Stimulated activated CD8-positive, alpha-beta memory T cell treated with anti-CD3 and anti-CD28 coated beads, Interleukin-15, amount 100 ng/mL, for 48 hours (primary cell): ENCODE measurements around the gene LTB4R.

Source experiments
- DNase-seq, 2 donors: peaks; one replicate each; pipeline ENCODE4 v3.0.0-alpha.2; 2020; ENCODE audit warnings: low read depth in 2 of 2

Gene LTB4R

DNA sequence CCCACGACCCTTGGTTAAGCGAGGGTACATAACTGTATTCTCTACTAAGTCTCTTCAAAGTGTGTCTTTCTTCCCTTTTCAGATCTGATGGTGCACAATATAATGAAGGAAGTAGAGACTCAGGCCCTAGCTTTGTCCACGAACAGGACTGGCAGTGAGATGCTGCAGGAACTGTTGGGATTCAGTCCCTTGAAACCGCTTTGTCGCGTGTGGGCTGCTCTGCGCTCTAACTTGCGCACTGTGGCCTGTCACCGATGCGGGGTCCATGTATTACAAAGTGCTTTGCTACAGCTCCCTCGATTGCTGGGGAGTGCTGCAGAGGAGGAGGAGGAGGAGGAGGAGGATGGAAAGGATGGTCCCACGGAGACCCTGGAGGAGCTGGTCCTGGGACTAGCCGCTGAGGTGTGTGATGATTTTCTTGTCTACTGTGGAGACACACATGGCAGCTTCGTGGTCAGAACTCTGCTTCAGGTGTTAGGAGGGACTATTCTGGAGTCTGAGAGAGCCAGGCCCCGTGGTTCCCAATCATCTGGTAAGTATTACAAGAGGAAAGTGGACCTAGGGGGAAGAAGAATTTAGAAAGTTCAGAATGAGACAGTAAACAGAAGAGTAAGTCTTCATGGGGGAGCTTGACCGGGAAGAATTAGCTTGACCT is 10.8 kb upstream of the LTB4R start:
- DNase-seq: no peak

GRCh38 chr14:24304019-24304387 is 7.3 kb upstream of the LTB4R start:
- no peak for DNase-seq

GRCh38 chr14:24307156-24307574 is 4.1 kb upstream of the LTB4R start:
- DNase-seq: no peak

DNA sequence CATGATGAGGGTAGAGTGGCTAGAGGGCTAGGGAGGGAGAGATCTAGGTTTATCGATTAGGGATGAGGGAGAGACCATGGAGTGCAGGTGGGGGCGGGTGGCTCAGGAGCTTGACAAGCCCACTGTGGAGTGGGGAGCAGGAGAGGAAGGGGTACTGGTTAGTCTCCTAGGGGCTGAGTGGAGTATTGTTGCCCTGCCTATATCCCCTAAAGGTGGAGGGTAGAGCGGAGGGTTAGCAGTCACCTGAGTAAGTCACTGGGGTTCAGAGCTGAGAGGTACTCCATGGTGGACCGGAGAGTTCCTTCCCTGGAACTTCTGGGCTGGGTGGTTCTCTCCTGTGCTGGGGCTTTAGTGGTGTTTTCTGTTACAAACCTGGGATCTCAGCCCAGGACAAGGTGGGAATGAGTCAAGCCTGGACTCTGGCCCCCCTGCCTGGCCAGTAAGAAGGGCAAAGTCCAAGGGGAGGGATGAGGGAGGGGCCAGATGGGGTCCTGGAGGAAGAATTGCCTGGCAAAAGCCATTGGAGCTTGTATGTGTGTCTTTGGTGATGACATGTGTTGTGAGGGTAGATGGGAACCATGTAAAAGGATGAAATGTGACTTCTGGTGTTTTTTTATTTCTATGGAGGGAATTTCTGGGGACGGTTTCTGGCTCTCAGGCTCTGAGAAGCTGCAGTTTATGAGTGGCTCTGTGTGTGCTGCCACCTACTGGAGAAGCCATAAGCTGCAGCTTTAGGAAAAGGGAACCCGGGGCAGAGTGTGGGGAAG is 3.5 kb upstream of the LTB4R start, which contains the start of gene CIDEB:
Gene CIDEB, minus strand, starts transcription at position 403 of the 767 bp plus-strand sequence. Its CDS starts 119 bp downstream, at position 284.
- no peak for DNase-seq

DNA sequence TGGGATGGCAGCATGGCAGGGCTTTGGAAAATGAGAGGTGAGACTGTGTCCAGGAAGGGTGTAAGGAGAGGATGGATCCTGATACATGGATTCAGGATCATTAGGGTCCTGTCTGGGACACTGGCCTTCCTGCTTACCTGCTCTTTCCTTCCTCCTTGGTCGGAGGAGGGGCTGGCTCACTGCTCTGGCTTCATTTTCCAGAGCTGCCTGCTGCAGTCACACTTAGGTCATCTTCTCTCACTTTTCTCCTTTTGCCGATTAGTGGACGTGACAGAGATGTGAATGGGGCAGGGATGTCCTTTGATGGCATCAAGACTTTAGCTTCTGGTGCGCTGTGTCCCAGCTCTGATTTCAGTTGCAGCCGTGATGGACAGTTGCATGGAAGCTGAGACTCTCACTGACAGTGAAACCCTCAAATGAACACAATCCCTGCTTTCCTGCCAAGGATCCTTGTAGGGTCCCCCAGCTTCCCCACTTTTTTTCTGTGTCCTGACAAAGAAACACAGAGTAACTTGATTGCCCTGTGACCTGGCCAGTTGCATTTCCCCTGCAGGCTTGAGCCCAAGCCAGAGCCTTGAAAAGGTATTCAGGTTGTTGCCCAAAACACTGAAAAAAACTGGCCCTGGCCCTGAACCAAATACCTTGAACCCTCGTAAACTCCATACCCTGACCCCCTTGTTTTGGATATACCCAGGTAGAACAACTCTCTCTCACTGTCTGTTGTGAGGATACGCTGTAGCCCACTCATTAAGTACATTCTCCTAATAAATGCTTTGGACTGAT is 2.8 kb upstream of the LTB4R start:
- no peak for DNase-seq

DNA sequence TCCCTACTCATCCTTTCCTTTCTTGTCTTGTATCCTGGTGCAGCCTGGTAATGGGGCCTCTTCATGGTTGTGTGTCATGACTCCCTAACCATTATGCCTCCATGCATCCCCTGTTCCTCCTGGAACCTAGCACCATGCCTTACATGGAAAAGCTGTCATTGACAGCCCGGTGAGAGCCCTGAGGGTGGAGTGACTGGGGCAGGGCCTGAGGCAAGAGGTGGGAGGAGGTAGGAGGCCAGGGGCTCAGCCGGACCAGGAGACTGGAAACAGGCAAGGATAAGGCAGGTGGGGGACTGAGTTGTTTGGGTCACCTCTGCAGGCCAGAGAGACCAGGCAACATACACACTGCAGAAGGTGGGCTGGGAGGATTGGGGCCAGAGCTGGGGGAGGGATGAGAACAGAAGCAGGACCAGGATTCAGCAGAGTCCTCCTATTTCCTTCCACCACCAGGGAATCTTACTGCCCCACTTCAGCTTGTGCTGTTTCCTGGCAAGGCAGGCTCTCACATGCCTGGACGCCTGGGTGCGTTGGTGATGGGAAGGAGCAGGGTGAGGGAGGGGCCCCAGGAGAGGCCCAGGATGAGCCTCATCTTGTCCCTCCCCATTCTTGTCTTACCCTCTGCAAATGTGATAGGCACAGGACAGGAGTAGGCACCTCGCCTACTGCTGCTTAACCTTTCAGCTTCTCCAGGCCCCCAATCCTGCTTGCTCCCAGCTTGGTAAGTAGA is 1.6 kb upstream of the LTB4R start, which contains the start of gene LTB4R2:
Gene LTB4R2, plus strand, starts transcription at position 603 of the 727 bp plus-strand sequence. CDS start 525 bp downstream, outside the sequence.
- DNase-seq: no peak

DNA sequence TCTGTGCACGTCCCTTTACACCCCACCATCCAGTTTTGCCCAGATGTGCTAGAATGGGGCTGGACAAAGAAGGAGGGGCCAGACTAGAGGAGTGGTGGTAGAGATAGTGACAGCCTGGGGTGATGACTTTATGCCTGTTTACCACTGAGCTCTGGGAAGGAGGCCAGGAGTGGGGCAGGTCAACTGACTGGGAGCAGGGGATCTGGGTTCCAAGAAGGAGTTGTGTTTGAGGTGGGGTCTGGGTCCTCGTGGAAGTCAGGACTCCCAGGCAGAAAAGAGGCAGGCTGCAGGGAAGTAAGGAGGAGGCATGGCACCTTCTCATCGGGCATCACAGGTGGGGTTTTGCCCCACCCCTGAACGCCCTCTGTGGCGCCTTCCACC is 1.0 kb upstream of the LTB4R start:
- DNase-seq: no peak

- no peak for DNase-seq
These were observed 724 bp downstream of the LTB4R start for GRCh38 chr14:24311837-24312615.

- DNase-seq: no peak
These were observed 1.6 kb downstream of the LTB4R start for GRCh38 chr14:24312736-24313507.

DNA sequence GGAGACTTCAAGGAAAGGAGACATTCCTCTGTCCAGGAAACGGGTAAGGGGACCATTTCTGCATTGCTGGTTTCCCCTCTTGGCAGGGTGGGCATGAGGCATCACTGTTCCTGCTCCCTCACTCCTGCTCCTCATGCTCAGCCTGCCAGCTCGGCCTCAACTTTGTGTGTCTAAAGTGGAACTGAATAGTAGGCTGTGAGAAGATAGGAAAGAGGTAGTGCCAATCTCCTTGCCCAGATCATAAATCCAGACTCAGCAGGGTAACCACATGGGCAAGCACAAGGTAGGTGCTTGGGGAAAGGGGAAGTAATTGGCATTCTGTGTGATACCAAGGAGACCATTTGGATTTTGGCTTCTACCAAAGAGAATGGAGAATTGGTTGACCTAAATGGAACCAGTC is 2.6 kb downstream of the LTB4R start:
- DNase-seq: no peak

DNA sequence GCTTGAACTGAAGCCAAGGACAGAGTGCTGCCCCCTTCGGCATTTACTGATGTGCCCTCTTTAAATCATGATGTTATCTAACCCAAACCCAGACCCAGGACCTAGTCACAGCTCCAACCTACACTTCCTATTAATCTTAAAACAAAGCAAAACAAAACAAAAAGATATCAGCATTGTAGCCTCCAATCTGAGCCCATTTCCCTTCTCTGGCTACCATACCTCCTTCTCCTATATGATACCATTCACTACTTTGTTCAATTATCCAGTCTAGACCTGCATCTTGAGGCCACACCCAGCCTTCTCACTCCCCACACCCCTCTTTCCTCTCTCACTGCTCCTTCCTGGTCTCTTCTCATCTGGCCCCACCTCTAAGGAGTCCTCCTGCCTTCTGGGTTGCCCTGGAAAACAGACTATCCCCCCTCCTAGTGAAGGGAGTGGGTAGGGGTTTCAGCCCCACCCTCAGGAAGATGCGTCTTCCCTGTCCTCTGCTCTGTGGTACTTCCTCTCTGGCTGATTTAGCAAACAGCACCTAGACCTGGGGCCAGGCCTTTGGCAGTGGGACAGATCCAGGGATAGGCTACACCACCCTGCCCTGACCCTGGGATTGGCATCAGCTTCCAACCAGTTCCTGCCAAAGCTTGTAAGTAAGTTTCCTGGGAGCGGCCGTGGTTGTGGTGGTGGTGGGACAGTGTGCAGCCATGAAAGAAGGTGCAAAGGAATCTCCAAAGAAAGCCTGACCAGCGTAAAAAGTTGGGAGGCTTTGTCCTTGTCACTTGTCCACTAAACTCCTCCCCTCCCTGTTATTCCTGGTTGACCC is 3.3 kb downstream of the LTB4R start:
- DNase-seq: no peak

- DNase-seq: no peak
These were observed 4.0 kb downstream of the LTB4R start for GRCh38 chr14:24315243-24315806.

DNA sequence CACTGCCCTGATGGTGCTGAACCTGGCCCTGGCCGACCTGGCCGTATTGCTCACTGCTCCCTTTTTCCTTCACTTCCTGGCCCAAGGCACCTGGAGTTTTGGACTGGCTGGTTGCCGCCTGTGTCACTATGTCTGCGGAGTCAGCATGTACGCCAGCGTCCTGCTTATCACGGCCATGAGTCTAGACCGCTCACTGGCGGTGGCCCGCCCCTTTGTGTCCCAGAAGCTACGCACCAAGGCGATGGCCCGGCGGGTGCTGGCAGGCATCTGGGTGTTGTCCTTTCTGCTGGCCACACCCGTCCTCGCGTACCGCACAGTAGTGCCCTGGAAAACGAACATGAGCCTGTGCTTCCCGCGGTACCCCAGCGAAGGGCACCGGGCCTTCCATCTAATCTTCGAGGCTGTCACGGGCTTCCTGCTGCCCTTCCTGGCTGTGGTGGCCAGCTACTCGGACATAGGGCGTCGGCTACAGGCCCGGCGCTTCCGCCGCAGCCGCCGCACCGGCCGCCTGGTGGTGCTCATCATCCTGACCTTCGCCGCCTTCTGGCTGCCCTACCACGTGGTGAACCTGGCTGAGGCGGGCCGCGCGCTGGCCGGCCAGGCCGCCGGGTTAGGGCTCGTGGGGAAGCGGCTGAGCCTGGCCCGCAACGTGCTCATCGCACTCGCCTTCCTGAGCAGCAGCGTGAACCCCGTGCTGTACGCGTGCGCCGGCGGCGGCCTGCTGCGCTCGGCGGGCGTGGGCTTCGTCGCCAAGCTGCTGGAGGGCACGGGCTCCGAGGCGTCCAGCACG is 4.7 kb downstream of the LTB4R start:
- DNase-seq: no peak

- DNase-seq: no peak
These were observed 5.3 kb downstream of the LTB4R start for GRCh38 chr14:24316597-24316950.

DNA sequence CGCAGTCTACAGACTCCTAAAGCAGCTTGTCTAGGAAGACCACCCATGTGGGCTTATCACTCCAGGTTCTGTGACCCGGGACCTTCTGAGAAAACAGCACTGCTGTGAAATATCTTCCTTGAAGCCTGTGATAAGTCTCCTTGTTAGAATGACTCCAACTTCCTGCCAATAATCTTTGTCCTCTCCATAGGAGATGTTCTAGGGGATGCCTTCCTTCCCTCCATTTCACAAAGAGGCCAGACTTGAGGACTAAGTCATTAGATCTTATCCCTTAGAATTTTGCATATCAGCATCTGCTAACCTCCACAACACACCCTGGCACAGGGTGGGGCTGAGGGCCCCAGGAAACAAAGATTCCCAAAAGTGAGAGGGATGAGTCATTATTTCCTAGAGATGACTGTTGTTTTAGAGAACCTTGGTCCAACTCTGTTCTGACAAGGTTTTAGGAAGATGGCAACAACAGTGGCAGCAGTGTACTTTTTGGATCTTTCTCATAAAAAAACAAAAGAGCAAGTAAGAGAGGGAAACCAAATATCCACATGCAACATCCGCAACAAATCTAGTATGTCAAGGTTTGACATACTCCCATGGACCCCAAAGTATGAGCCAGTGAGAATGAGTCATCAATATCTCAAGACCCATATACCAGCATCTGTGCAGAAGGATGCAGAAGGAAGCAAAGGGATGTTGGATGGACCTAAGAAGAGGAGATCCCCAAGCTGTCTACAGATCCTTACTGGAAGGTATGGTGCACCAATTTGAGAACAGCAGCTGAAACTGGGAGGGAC is 6.0 kb downstream of the LTB4R start:
- no peak for DNase-seq

DNA sequence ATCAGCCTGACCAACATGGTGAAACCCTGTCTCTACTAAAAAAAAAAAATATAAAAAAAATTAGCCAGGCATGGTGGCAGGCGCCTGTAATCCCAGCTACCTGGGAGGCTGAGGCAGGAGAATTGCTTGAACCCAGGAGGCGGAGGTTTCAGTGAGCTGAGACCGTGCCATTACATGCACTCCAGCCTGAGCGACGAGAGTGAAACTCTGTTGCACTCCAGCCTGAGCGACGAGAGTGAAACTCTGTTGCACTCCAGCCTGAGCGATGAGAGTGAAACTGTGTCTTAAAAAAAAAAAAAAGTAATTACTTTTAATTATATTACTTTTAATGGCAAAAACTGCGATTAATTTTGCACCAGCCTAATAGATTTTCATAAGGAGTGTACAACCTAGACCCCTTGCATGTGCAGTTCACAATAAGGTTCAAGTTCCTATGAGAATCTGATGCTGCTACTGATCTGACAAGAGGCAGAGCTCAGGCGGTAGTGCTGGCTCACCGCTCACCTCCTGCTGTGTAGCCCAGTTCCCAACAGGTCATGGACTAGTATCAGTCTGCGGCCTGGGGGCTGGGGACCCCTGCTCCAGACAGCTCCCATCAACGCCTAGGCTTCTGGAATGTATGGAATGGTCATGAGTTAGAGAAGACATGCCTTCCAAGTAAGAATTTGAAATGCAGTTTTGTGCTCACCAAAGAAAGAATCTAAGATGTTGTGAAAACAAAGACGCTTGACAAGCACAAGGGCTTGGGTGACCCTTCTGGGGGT is 10.1 kb downstream of the LTB4R start:
- DNase-seq: no peak

DNA sequence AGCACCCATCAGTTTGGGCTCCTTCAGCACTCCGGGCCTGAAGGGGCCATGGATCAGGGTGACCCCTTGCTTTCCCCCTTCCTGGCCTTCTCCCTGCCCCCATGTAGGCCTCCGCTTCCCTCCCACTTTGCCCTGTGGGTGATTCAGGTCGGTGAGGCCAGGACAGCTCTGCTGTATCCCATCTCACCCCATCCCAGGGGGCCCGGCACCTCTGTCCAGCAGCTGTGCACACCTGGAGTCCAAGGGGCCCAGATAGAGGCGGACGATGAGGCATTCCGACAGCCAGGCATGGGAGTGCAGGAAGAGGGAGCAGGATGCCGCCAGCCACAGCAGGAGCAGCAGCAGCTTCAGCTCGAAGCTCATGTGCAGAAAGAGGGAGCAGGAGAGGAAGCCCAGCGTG is 11.4 kb downstream of the LTB4R start:
- DNase-seq: no peak
